Suprapubic skin (tissue), 3 donors: Measurements from ENCODE around the gene GOLGA6L4.
"Not testable (repeated sequence)": the region's sequence is repeated elsewhere in the genome, so short reads cannot be mapped to it uniquely, and the experiment has no call there.

Experiments
- CTCF ChIP-seq, 2 donors: fragments of 200-600 bp in 1 of 2; fragments of 450-650 bp in 1 of 2; sonication (generic) in 1 of 2; IDR thresholded peaks; one replicate each; pipeline ENCODE4 v1.5.1; 2016 to 2019; ENCODE audit warnings: antibody characterized with exemption in 2 of 2, mild to moderate bottlenecking in 1 of 2, moderate library complexity in 1 of 2
- POLR2AphosphoS5 ChIP-seq, 3 donors: sonication (generic); formaldehyde crosslinking; IDR thresholded peaks; one replicate each; pipeline ENCODE4 v1.6.1; 2017; ENCODE audit warnings: antibody characterized with exemption in 3 of 3

- not testable (repeated sequence) for TF ChIP-seq CTCF, POLR2AphosphoS5 (IDR thresholded peaks at IDR 0.05)
Measured at GRCh38 chr15:84196530-84197188, 38.9 kb upstream of the GOLGA6L4 start.
